IPS-15b (cell line): ENCODE measurements around the gene RPE65.
"Not testable (repeated sequence)": the region's sequence is repeated elsewhere in the genome, so short reads cannot be mapped to it uniquely, and the experiment has no call there.

Source experiments
- H3K27me3 ChIP-seq: one replicate; pipeline ENCODE4 v1.6.1; 2013; ENCODE audit warnings: low read length; ENCODE audit not compliant: control insufficient read depth, insufficient read depth
- H3K36me3 ChIP-seq: one replicate; pipeline ENCODE4 v1.6.1; 2013; ENCODE audit warnings: low read length; ENCODE audit not compliant: control insufficient read depth, insufficient read depth
- H3K4me1 ChIP-seq: one replicate; pipeline ENCODE4 v1.6.1; 2013; ENCODE audit warnings: mild to moderate bottlenecking, low read length; ENCODE audit not compliant: control insufficient read depth, insufficient read depth
- H3K4me3 ChIP-seq: one replicate; pipeline ENCODE4 v1.5.1; 2013; ENCODE audit warnings: low read depth, low read length
- H3K9ac ChIP-seq: one replicate; pipeline ENCODE4 v1.6.1; 2013; ENCODE audit warnings: low read depth, mild to moderate bottlenecking, low read length
- H3K9me3 ChIP-seq: one replicate; pipeline ENCODE4 v1.6.1; 2013; ENCODE audit warnings: mild to moderate bottlenecking, low read length; ENCODE audit not compliant: control insufficient read depth, insufficient read depth

The RPE65 gene

GRCh38 chr1:68395575-68395974, 54.2 kb downstream of the RPE65 start:
- not testable (repeated sequence) for H3K4me3 ChIP-seq

GRCh38 chr1:68392474-68392873, 57.3 kb downstream of the RPE65 start:
- not testable (repeated sequence) for H3K9me3 ChIP-seq, H3K4me1 ChIP-seq, H3K36me3 ChIP-seq, H3K27me3 ChIP-seq, H3K4me3 ChIP-seq, H3K9ac ChIP-seq

More at GRCh38 chr1:68395575-68395974, 54.2 kb downstream of the RPE65 start:
- not testable (repeated sequence) for H3K9ac ChIP-seq, H3K27me3 ChIP-seq, H3K36me3 ChIP-seq, H3K9me3 ChIP-seq, H3K4me1 ChIP-seq

GRCh38 chr1:68385798-68386524, 63.8 kb downstream of the RPE65 start:
- not testable (repeated sequence) for H3K4me1 ChIP-seq, H3K36me3 ChIP-seq, H3K9ac ChIP-seq, H3K27me3 ChIP-seq, H3K4me3 ChIP-seq, H3K9me3 ChIP-seq

GRCh38 chr1:68384872-68385411, 64.8 kb downstream of the RPE65 start:
- Histone ChIP-seq H3K9me3 (no peaks in the 10 kb centered on the region), H3K27me3 (no peaks in the 10 kb centered on the region), H3K4me1 (no peaks in the 10 kb centered on the region), H3K36me3 (no peaks in the 10 kb centered on the region), H3K9ac (no peak overlapping the region), H3K4me3 (no peak overlapping the region)

- Histone ChIP-seq H3K9me3 (no peaks in the 10 kb centered on the region), H3K4me1 (no peaks in the 10 kb centered on the region), H3K36me3 (no peaks in the 10 kb centered on the region), H3K27me3 (no peaks in the 10 kb centered on the region), H3K9ac (no peak overlapping the region), H3K4me3 (no peak overlapping the region)
Observed at GRCh38 chr1:68384321-68384813, 65.4 kb downstream of the RPE65 start.

- Histone ChIP-seq H3K9me3 (no peaks in the 10 kb centered on the region), H3K4me1 (no peaks in the 10 kb centered on the region), H3K9ac (no peak overlapping the region), H3K36me3 (no peaks in the 10 kb centered on the region), H3K27me3 (no peaks in the 10 kb centered on the region), H3K4me3 (no peak overlapping the region)
Observed at GRCh38 chr1:68383092-68383491, 66.7 kb downstream of the RPE65 start.

GRCh38 chr1:68379085-68379478, 70.7 kb downstream of the RPE65 start:
- Histone ChIP-seq H3K4me3 (no peak overlapping the region), H3K9ac (no peak overlapping the region), H3K27me3 (no peaks in the 10 kb centered on the region), H3K9me3 (no peaks in the 10 kb centered on the region), H3K4me1 (no peaks in the 10 kb centered on the region), H3K36me3 (no peaks in the 10 kb centered on the region)
